HL-60 (cell line): ENCODE data around the gene CCDC85C.
A peak's percentile ranks its signal among the peaks of the same experiment; 100 is the strongest.

ENCODE experiments used
- DNase-seq, 2 experiments: peaks; one replicate each; pipeline ENCODE4 v3.0.0-alpha.2; 2010 to 2020; ENCODE audit warnings: low read depth in 1 of 2, low spot score in 1 of 2
- H3K27ac ChIP-seq: fragments of 250-450 bp; sonication (Bioruptor Pico); replicated peaks from 2 replicates; pipeline ENCODE4 v1.5.1; 2020; ENCODE audit warnings: mild to moderate bottlenecking, moderate library complexity
- H3K27me3 ChIP-seq: fragments of 250-450 bp; sonication (Bioruptor Pico); 2 replicates; pipeline ENCODE4 v1.5.1; 2021; ENCODE audit warnings: mild to moderate bottlenecking, moderate library complexity; ENCODE audit not compliant: insufficient read depth, poor library complexity, severe bottlenecking
- H3K4me3 ChIP-seq: replicated peaks from 2 replicates; pipeline ENCODE4 v1.5.1; 2011; ENCODE audit warnings: mild to moderate bottlenecking, control low read depth, low read length; ENCODE audit not compliant: insufficient read depth
- GABPA ChIP-seq: IDR thresholded peaks from 2 replicates; pipeline ENCODE4 v1.6.1; 2012; ENCODE audit warnings: low read depth
- POLR2AphosphoS5 ChIP-seq: IDR thresholded peaks from 2 replicates; pipeline ENCODE4 v1.6.1; 2012; ENCODE audit warnings: low read depth
- SPI1 ChIP-seq: IDR thresholded peaks from 2 replicates; pipeline ENCODE4 v1.6.1; 2012; ENCODE audit warnings: low read depth, mild to moderate bottlenecking, borderline replicate concordance
- TF ChIP-seq, protein P1 (sequence below): IDR thresholded peaks from 2 replicates; pipeline ENCODE4 v1.6.1; 2012; ENCODE audit warnings: low read depth; ENCODE audit not compliant: insufficient replicate concordance
- TF ChIP-seq, protein P2 (sequence below): IDR thresholded peaks from one replicate; pipeline ENCODE4 v1.5.1; 2011; ENCODE audit warnings: low read length, control low read depth, inconsistent platforms; ENCODE audit not compliant: insufficient read depth

The CCDC85C gene

DNA sequence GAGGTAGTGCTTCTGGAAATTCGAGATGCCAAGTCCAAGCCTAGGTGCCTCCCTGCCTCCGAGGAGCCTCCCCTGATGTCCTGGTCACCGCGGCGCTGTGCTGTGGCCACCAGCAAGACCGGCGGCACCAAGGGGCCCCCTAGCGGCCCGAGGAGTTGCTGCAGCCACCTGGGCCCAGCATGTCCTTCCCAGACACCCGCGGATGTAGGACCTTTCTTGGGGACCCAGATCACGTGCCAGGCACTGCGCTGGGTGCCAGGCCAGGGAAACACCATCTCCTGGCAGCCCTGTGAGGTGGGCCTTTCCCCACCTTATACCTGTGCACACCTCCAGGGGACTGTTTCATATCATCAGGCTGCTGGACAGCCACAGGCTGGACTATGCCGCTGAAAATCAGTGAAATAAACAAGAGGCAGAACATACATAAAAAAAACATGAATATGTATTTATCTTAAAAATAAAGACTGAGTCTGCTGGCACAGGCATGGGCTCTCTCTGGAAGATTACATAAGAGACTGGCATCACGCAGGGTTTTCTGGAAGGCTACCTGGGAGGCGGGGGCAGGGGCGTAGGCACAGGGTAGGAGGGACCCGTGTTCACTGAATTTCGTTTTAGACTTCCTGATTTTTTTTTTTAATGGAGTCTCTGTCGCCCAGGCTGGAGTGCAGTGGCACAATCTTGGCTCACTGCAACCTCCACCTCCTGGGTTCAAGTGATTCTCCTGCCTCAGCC lies 25.0 kb upstream of the CCDC85C start:
- TF ChIP-seq, protein P1, sequence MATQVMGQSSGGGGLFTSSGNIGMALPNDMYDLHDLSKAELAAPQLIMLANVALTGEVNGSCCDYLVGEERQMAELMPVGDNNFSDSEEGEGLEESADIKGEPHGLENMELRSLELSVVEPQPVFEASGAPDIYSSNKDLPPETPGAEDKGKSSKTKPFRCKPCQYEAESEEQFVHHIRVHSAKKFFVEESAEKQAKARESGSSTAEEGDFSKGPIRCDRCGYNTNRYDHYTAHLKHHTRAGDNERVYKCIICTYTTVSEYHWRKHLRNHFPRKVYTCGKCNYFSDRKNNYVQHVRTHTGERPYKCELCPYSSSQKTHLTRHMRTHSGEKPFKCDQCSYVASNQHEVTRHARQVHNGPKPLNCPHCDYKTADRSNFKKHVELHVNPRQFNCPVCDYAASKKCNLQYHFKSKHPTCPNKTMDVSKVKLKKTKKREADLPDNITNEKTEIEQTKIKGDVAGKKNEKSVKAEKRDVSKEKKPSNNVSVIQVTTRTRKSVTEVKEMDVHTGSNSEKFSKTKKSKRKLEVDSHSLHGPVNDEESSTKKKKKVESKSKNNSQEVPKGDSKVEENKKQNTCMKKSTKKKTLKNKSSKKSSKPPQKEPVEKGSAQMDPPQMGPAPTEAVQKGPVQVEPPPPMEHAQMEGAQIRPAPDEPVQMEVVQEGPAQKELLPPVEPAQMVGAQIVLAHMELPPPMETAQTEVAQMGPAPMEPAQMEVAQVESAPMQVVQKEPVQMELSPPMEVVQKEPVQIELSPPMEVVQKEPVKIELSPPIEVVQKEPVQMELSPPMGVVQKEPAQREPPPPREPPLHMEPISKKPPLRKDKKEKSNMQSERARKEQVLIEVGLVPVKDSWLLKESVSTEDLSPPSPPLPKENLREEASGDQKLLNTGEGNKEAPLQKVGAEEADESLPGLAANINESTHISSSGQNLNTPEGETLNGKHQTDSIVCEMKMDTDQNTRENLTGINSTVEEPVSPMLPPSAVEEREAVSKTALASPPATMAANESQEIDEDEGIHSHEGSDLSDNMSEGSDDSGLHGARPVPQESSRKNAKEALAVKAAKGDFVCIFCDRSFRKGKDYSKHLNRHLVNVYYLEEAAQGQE: no peak
- no peak for TF ChIP-seq POLR2AphosphoS5
- TF ChIP-seq SPI1: no peak
- TF ChIP-seq, protein P2, sequence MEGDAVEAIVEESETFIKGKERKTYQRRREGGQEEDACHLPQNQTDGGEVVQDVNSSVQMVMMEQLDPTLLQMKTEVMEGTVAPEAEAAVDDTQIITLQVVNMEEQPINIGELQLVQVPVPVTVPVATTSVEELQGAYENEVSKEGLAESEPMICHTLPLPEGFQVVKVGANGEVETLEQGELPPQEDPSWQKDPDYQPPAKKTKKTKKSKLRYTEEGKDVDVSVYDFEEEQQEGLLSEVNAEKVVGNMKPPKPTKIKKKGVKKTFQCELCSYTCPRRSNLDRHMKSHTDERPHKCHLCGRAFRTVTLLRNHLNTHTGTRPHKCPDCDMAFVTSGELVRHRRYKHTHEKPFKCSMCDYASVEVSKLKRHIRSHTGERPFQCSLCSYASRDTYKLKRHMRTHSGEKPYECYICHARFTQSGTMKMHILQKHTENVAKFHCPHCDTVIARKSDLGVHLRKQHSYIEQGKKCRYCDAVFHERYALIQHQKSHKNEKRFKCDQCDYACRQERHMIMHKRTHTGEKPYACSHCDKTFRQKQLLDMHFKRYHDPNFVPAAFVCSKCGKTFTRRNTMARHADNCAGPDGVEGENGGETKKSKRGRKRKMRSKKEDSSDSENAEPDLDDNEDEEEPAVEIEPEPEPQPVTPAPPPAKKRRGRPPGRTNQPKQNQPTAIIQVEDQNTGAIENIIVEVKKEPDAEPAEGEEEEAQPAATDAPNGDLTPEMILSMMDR: peak; percentile 76
- DNase-seq: peak; percentile 28 to 52
- H3K27ac ChIP-seq: no peak overlapping the region
- no peak overlapping the region for H3K4me3 ChIP-seq
- no peaks in the 10 kb centered on the region for H3K27me3 ChIP-seq

DNA sequence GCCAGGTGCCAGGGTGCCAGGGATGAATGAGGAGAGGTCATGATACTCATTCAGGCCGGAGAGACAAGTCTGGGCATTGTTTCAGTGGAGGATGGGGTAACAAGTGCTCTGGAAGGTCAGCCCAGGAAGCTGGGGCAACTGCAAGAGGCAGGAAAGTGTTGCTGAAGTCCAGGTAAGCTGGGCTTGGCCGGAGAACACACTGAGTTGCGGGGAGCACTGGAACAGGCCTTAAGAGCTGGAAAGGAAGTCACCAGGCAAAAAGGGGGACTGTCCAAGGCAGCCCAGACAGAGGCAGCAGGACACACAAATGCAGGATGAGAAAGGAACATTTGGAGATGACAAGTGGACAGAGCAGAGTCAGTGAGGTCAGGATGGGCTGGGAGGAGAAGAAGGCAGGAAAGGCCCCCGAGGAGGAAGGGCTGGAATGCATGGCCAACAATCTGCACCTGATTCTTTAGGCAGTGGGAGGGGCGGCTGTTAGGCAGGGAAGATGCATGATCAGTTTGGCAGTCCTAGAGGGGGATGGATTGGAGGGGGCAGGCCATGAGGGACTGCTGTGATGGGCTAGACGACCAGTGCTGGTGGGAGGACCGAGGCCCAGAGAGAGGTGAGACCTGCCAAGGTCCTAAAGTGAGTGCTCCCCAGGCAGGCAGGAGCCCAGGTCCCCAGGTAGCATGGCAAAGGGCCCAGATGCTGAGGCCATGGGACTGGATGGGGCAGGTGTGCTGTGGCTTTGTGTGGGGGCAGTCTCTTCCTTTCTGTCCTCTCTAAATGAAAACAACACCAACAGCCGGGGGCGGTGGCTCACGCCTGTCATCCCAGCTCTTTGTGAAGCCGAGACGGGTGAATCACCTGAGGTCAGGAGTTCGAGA lies 23.7 kb upstream of the CCDC85C start:
- no peaks in the 10 kb centered on the region for H3K27me3 ChIP-seq
- no peak for TF ChIP-seq GABPA
- no peak for DNase-seq
- no peak overlapping the region for H3K27ac ChIP-seq
- no peak overlapping the region for H3K4me3 ChIP-seq

DNA sequence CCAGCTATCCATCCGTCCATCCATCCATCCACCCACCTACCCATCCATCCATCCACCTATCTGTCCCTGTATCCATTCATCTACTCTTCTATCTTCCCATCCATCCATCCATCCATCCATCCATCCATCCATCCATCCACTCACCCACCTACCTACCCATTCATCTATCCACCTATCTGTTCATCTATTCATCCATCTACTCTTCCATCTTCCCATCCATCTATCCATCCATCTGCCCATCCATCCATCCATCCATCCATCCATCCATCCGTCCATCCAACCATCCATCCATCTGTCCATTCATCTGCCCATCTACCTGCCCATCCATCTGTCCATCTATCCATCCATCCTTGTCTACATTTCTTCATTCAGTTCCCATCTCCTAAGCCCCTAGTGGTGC lies 23.1 kb upstream of the CCDC85C start:
- TF ChIP-seq POLR2AphosphoS5: no peak
- H3K27me3 ChIP-seq: no peaks in the 10 kb centered on the region
- no peak overlapping the region for H3K27ac ChIP-seq
- no peak overlapping the region for H3K4me3 ChIP-seq
- DNase-seq: no peak

DNA sequence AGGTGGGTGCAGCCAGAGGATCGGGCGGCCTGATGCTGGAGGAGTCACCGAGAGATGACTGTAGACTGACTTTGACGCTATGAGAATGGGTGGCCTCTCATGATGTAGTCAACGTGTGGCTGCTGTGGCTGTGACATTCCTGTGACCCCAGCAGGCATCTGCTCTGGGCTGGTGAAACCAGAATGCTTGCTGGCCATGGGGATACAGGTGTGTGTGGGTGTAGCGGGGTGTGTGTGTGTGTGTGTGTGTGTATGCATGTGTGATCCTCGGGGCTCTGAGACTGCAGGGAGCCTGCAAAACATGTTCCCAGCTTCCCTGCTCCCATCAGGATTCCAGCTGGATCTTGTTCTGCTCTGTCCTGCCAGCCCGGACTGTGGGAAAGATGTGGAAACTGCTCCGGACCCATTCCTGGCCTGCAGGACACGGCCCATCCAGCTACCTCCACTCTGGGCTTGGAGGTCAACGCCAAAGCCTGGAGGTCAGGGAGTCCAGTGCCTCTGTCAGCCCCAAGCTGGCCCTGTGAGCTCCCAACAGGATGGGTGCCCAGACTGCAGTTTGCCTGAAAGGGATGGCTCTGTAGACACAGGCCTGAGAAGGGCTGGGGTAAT lies 22.1 kb upstream of the CCDC85C start:
- Histone ChIP-seq H3K27ac (no peak overlapping the region), H3K27me3 (no peaks in the 10 kb centered on the region), H3K4me3 (no peak overlapping the region)
- DNase-seq: no peak
- TF ChIP-seq SPI1 (no peak), GABPA (no peak)
- TF ChIP-seq, protein P2: no peak
- TF ChIP-seq, protein P1: no peak
